Osteoblast (primary cell): ENCODE results near the gene JPT1. TPM values are rescaled to one million over a fixed set of nuclear protein-coding genes. Genes with fewer than 3 reads are reported as not detected.
"Not testable (repeated sequence)": the region's sequence is repeated elsewhere in the genome, so short reads cannot be mapped to it uniquely, and the experiment has no call there.

Experiments used
- DNase-seq: peaks from one replicate; pipeline ENCODE4 v3.0.0; 2011; ENCODE audit warnings: low spot score, mixed read lengths; ENCODE audit not compliant: insufficient read length; ENCODE audit errors: missing footprints
- H2AFZ ChIP-seq: 2 replicates; pipeline ENCODE4 v1.6.0; 2011; ENCODE audit warnings: mild to moderate bottlenecking, low read length
- H3K27ac ChIP-seq: 2 replicates; pipeline ENCODE4 v1.5.1; 2011; ENCODE audit warnings: mild to moderate bottlenecking, low read depth, low read length, moderate library complexity
- H3K27me3 ChIP-seq: 2 replicates; pipeline ENCODE4 v1.6.0; 2012; ENCODE audit warnings: mild to moderate bottlenecking, control low read depth, inconsistent platforms, low read length, moderate library complexity; ENCODE audit not compliant: insufficient read depth
- H3K36me3 ChIP-seq: 2 replicates; pipeline ENCODE4 v1.5.1; 2011; ENCODE audit warnings: mild to moderate bottlenecking, low read length, control low read depth, moderate library complexity; ENCODE audit not compliant: insufficient read depth
- H3K4me1 ChIP-seq: 2 replicates; pipeline ENCODE4 v1.5.1; 2011; ENCODE audit warnings: mild to moderate bottlenecking, low read length, control low read depth, moderate library complexity; ENCODE audit not compliant: insufficient read depth
- H3K4me2 ChIP-seq: 2 replicates; pipeline ENCODE4 v1.6.0; 2011; ENCODE audit warnings: mild to moderate bottlenecking, low read length; ENCODE audit not compliant: insufficient read depth
- H3K4me3 ChIP-seq: fragments of 200-600 bp; sonication (generic); 3 replicates; pipeline ENCODE4 v1.5.1; 2012; ENCODE audit warnings: mild to moderate bottlenecking, low read length, inconsistent platforms; ENCODE audit not compliant: insufficient read depth
- H3K79me2 ChIP-seq: 2 replicates; pipeline ENCODE4 v1.6.0; 2012; ENCODE audit warnings: mild to moderate bottlenecking, low read length, control low read depth, inconsistent platforms; ENCODE audit not compliant: insufficient read depth
- H3K9me3 ChIP-seq: 2 replicates; pipeline ENCODE4 v1.5.1; 2011; ENCODE audit warnings: low read depth, low read length, control low read depth
- H4K20me1 ChIP-seq: 2 replicates; pipeline ENCODE4 v1.6.0; 2012; ENCODE audit warnings: mild to moderate bottlenecking, low read length, control low read depth; ENCODE audit not compliant: insufficient read depth
- CTCF ChIP-seq: IDR thresholded peaks from 2 replicates; pipeline ENCODE4 v1.5.1; 2011; ENCODE audit warnings: mild to moderate bottlenecking, low read depth, low read length, moderate library complexity; ENCODE audit errors: extremely low read depth
- total RNA-seq: library from RNA; depleted of rRNA; stranded (reverse); fragments of >200 nt; gene quantifications from 2 replicates; pipeline ENCODE4 v1.2.3, GENCODE V29; 2012

JPT1 gene
- total RNA-seq, 1 donor, result 60.8 TPM

DNA sequence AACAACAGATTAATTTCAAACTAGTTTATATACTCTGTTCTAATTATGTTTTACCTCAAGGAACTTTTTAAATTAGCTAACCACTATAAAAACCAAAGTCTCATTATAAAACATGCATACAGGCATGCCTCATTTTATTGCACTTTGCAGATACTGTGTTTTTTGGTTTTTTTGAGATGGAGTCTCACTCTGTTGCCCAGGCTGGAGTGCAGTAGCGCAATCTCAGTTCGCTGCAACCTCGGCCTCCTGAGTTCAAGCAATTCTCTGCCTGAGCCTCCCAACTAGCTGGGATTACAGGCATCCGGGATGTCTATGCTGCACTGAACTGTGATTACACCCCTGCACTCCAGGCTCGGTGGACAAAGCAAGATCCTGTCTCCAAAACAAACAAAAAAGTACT lies 8.8 kb upstream of the JPT1 start:
- no peak for TF ChIP-seq CTCF
- Histone ChIP-seq H3K36me3 (peaks cover 17% of the 10 kb centered on the region), H3K79me2 (peaks cover 2% of the 10 kb centered on the region), H3K27me3 (no peaks in the 10 kb centered on the region), H2AFZ (no peak overlapping the region), H3K4me3 (no peak overlapping the region), H3K9me3 (no peaks in the 10 kb centered on the region), H3K4me2 (no peak overlapping the region), H4K20me1 (no peaks in the 10 kb centered on the region), H3K27ac (no peak overlapping the region), H3K4me1 (peaks cover 9% of the 10 kb centered on the region)
- DNase-seq, result no peak

- Histone ChIP-seq H3K79me2 (no peaks in the 10 kb centered on the region), H3K27ac (no peak overlapping the region), H3K27me3 (no peaks in the 10 kb centered on the region), H3K4me2 (no peak overlapping the region), H3K36me3 (no peaks in the 10 kb centered on the region), H2AFZ (no peak overlapping the region), H4K20me1 (no peaks in the 10 kb centered on the region), H3K4me3 (no peak overlapping the region), H3K4me1 (peaks cover 9% of the 10 kb centered on the region), H3K9me3 (no peaks in the 10 kb centered on the region)
- TF ChIP-seq CTCF, result no peak
- peak; percentile 58 for DNase-seq
Observed at GRCh38 chr17:75160211-75160610, 5.9 kb upstream of the JPT1 start.

DNA sequence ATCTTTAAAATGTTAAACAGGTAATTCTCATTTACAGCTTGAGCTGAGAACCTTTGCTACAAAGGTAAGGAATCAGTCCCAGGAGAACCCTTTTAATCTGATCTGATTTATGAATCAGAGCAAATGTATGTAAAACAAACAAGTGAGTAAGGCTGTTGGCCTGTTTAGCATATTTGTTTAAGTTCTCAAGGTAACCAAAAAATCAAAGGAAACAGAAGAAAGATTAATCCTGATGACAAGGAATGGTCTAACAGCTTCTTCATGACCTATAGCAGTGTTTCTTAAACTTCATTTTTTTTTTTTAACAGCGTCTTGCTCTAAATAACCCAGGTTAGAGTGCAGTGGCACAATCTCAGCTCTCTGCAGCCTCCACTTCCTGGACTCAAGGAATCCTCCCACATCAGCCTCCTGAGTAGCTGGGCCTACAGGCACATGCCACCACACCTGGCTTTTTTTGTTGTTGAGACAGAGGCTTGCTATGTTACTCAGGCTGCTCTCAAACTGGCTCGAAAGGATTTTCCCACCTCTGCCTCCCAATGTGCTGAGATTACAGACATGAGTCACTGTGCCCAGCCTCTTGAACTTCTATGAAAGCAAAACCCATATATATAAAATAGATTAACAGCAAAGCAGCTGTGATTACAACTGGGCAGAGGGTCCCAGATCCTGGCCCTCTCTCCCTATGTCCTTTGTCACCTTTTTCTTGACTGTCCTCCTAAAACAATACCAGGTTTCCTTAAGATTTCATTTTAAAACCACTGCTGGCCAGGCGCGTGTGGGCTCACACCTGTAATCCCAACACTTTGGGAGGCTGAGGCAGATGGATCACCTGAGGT lies 5.1 kb upstream of the JPT1 start:
- no peaks in the 10 kb centered on the region for H3K36me3 ChIP-seq
- no peak overlapping the region for H3K4me3 ChIP-seq
- no peak overlapping the region for H2AFZ ChIP-seq
- no peaks in the 10 kb centered on the region for H3K79me2 ChIP-seq
- no peaks in the 10 kb centered on the region for H3K9me3 ChIP-seq
- DNase-seq, result peak; percentile 63
- H3K4me2 ChIP-seq, result no peak overlapping the region
- H3K4me1 ChIP-seq, result peaks cover 14% of the 10 kb centered on the region
- no peak for TF ChIP-seq CTCF
- H3K27me3 ChIP-seq, result no peaks in the 10 kb centered on the region
- H4K20me1 ChIP-seq, result no peaks in the 10 kb centered on the region
- peak overlapping the region; percentile 51 for H3K27ac ChIP-seq

DNA sequence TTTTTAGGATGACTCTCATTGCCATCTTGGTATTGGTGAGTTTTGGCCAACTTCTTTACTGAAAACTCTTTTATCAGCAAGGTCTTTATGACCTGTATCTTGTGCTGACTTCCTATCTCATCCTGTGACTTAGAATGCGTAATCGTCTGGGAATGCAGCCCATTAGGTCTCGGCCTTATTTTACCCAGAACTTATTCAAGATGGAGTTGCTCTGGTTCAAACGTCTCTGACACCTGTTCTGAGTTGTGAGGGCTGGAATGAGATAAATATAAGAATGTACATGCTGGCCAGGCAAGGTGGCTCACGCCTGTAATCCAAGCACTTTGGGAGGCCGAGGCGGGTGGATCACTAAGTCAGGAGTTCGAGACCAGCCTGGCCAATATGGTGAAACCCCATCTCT lies 4.2 kb upstream of the JPT1 start:
- H3K27ac ChIP-seq, H2AFZ ChIP-seq, H4K20me1 ChIP-seq, H3K9me3 ChIP-seq, H3K4me3 ChIP-seq, H3K4me2 ChIP-seq, H3K27me3 ChIP-seq, DNase-seq, H3K79me2 ChIP-seq, H3K36me3 ChIP-seq: not testable (repeated sequence)
- H3K4me1 ChIP-seq, result peaks cover 14% of the 10 kb centered on the region
